ENCODE data around the gene NUDT12.

DNA sequence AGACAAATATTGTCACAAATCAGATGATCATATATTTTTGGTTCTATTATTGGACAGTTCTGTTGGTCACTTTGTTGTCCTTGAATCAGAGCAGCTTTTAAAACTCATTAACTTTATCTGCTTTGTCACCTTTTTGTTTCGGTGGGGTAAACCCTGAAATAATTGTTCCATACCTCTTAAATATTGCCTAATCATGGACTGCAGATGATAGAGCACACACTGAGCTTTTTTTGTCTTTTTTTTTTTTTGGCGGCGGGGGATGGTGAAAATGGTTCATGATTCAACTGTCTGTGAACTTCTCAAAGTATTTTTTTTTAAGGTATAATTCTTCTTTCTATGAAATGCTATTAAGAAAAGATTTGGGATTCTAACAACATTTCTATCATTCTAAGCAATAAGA, 1.8 kb downstream of the NUDT12 start:
- TF ChIP-seq, protein P1, sequence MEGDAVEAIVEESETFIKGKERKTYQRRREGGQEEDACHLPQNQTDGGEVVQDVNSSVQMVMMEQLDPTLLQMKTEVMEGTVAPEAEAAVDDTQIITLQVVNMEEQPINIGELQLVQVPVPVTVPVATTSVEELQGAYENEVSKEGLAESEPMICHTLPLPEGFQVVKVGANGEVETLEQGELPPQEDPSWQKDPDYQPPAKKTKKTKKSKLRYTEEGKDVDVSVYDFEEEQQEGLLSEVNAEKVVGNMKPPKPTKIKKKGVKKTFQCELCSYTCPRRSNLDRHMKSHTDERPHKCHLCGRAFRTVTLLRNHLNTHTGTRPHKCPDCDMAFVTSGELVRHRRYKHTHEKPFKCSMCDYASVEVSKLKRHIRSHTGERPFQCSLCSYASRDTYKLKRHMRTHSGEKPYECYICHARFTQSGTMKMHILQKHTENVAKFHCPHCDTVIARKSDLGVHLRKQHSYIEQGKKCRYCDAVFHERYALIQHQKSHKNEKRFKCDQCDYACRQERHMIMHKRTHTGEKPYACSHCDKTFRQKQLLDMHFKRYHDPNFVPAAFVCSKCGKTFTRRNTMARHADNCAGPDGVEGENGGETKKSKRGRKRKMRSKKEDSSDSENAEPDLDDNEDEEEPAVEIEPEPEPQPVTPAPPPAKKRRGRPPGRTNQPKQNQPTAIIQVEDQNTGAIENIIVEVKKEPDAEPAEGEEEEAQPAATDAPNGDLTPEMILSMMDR (conservative IDR thresholded peaks at IDR 0.05; ENCODE audit: low read length), result no peak
- TF ChIP-seq EZH2phosphoT487 (IDR thresholded peaks at IDR 0.05; ENCODE audit: borderline replicate concordance), result no peak
